NOMO-1 treated with dmso at 0.1 percent for 144 hours (cell line): ENCODE results near the gene ALK.
"Not testable (repeated sequence)": the region's sequence is repeated elsewhere in the genome, so short reads cannot be mapped to it uniquely, and the experiment has no call there.

Experiments used
- DNase-seq: peaks from one replicate; lab custom pipeline; 2025; ENCODE audit not compliant: unreplicated experiment; lab: John Stamatoyannopoulos, UW

Gene ALK

DNA sequence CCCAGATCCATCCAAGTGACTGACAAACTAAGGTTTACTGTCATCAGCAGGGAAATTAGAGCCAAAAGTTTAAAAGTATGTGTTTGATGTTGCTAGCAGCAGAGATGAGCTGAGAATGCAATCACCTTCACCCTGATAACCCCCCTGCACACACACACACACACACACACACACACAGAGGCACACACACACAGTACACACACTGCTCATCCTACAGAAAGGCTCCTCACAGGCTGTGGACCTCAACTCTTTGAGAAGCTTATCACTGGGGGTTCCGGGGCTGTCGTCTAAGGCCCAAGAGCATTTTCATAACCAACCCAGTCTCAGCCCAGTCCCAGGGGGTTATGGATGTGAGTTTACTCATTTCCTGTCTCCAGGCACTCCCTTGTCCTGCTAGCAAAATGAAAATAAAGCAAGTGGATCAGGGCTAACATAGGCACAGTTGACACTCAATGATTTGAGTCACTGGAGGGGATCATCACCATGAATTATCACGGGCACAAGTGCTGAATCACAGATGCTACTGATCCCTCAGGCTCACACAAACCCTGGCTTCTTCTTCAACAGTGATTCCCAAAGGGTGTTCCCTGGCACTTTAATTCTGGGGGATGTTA lies 76.6 kb downstream of the ALK start:
- DNase-seq = no peak

DNA sequence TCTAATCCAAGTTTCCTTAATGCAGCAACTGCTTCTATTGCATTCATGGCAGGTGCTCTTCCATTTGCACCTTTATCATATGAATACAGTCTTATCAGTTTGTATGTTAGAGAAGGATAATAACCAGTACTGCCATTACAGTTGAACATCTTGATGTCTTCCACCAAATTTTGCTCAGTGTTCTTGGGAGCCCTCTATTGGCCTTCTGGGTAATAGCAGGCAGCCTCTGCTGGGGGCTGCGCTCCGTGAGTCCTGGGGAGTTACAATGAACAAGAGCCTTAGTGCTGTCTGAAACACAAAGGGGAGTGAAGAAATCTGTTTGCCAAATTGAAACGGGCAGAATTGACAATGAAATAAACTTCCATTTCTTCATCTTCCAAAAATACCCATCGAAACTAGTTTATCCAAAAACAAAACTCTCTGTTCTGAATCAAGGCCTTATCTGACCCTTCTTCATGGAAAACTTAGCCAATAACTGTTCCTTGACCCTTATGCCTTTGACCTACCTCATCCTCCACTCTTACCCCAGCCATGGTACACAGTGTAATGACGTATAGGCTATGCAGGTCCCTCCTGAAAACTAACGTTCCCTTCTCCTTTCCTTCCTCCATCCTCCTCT lies 79.9 kb downstream of the ALK start:
- DNase-seq = no peak

DNA sequence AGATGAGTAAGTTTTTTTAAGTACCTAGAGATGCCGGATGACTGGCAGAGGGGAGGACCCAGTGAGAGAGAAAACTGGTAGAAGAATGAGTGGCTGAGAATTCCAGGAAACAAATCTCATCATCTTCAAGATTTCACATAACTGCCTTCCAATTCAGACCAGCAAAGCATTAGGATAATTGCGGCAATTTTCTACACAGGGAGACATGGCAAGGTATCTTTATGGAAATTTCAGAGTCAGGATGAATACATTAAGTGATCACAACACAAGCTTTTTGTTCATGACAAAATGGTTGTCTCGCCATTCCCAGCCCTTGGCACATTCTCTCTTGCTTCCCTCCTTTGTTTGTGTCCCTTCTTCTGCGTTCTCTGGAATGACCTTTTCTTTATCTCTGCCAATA lies 82.1 kb downstream of the ALK start:
- DNase-seq = no peak

DNA sequence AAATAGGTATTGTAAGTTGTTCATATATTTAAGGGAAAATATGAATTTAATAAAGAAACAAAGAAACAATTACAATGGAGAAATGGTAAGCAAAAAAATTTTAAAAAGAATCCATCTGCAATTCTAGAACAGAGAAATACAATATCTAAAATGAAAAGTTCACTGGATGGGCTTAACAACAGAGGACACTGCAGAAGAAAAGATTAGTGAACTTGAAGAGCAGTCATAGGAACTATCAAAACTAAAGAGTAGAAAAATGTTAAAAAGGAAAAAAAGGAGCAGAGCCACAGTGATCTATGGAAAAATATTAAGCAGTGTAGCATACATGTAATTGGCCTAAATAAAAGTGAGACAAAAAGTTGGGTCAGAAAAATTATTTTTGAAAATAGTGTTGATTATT lies 83.5 kb downstream of the ALK start:
- DNase-seq = no peak

DNA sequence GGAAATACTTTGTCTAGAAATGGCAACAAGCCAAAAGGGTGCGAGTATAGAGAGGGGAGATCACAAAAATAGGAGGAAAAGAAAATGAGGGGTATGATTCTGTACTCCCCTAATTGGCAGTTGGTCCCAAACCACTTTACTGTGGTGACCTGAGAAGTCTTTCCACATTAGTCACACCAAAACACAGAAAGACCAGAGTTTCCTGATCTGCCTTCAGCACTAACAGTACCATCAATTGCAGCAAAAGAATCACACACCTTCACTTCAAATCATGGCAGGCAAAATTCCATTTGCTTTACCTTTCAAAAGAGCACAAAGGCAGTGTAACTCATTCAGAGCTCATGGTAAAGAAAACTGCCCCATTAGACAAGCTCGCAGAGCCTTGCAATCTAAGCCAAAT lies 86.8 kb downstream of the ALK start:
- DNase-seq = no peak

DNA sequence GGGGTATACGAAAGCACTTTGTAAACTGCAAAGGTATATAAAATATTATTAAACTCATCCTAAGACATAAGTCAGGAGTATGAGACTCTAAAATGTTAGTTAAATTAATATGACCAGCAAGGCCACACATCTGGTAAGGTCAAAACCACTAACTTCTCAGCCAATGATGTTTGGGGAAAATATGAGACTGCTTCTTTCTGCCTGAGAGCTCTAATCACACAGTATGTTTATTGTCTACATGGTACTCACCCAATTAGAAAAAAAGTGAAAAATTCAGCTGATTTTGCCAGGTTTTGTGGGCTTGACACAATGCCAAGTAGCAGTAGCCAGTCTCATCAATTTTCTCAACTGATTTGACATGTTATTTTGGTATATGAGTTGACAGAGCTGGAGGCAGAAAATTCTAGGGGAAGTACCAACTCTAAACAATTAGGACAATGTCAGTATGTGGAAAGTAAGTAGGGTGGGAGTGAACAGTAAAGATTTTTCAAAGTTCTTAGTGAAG lies 87.3 kb downstream of the ALK start:
- no peak for DNase-seq

DNA sequence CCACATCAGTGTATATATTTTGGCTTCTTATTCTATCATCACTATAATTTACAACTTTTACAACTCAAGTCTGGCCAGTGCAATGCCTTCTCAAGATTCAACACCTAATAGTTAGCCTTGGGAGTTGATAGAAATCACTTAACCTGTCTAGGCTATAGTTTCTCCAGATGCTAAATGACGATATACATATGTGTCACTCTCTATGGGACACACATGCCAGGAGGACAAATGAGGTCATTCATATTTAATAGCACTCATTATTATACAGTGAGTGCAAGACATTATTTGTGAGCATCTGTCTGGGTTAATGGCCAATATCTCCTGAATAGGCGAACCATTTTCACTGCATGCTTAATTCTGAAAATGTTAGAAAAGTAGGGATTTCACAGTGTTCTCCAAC lies 89.8 kb downstream of the ALK start:
- no peak for DNase-seq

DNA sequence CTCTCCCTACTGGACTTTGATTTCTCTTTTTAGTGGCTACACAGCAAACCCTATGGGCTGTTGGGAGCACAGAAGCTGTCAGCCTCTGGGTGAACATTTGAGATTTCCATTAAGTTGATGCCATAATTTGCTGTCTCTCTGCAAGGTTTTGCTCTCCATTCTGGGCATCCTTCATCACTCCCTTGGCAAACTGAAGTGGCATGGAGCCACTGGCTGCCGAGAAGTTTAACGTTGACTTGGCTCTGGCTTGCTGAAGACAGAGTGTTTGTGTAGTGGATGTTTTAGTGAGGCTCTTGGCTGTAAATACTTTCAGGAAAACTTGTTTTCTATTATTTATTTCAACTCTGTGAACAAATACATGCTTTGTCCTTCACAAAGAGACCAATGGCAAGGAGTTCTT lies 91.5 kb downstream of the ALK start:
- no peak for DNase-seq

DNA sequence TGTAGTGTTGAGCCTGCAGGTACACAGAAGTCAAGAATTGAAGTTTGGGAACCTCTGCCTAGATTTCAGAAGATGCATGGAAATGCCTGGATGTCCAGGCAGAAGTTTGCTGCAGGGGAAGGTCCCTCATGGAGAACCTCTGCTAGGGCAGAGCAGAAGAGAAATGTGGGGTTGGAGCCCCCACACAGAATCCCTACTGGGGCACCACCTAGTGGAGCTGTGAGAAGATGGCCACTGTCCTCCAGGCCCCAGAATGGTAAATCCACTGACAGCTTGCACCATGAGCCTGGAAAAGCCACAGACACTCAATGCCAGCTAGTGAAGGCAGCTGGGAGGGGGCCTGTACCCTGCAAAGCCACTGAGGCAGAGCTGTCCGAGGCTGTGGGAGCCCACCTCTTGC lies 97.2 kb downstream of the ALK start:
- DNase-seq = not testable (repeated sequence)

DNA sequence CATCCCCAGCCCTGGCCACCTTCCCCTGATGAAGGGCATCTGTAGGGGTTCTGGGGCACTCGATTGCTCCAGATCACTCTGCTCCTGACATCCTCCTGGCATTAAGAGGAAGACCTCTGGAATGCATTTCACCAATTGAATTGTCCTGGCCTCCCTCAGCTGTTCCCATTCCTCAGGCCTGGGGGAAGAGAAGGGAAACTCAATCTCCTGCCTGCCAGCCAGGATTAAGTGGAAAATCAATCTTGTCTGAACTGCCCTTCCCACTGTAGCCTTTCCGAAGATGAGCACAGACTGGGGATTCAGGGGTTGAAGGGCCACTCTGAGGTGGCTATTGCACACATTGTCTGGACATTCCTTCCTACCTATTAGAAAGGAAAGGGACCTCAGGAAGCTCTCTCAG lies 99.8 kb downstream of the ALK start:
- DNase-seq = no peak

DNA sequence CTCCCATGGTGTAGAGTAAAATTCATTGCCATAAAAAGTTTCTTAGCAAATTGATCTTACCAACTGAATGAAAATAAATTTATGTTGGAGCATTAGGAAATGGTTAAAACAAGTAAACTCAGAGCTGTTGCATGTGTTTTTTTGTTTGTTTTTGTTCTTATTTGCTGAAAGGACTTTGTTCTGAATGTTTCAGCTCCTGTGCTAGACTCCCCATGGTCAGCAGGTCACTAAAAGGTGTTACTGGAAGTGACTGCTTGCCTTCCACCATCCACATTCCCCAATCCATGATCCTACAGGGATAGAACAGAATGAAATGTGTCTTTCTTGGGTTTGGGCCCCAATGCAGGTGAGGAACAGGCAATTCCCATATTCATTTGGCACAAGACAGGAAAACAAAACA lies 101.8 kb downstream of the ALK start:
- DNase-seq = no peak

DNA sequence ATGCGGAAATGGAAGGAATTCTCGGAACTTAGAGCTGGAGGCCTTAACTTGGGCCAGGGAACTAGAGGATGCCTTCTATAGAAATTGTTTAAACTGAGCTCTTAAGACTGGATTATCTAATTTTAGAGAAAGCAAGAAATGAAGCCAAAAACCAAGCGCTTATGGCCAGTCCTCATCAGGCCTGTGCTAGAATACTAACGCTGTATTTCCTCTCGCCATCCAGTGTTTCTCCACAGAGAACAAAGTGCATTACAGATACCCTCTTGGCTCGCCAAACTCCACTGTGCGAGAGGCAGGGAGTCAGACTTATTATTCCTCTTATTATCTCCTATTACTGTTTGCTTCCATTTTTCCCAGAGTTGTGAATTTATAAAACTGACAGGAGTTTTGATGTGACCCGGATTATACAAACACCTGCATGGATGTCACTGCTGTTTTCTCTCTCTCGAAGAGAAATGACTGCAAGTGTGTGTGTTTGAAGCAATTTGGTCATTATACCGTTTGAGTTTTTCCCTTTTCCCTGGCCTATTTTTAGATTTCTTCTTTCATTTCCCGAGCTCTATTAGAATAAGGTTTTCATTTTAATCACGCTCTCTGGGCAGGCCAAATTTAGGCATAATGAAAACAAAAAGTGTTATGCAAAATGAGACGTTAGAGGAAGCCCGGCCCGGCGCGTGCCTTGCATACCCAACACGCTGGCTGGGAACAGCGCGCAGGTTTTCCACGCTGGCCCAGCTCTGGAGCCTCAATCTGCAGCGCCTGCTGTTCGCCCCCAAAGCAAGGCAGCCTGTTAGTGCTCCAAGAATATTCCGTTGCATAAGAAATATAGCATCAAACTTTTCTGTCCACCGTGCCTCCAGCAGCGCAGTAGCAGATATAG lies 103.3 kb downstream of the ALK start:
- no peak for DNase-seq

DNA sequence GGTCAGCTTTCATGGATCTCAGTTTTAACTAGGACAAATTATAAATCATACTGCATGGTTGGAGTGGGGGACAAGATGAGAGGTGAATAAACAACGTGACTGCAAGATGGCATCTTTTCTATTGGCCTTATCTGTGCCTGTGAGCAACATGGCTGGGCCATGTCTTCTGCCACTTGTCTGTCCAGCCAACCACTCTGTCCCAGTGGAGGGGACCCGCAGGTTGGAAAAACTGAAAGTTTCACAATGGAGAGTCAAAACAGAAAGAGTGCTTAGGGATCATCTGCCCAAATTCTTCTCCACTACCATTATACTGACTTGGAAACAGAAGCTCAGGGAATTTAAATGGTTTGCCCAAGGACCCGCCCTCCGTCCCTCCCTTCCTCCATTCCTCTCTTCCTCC lies 104.1 kb downstream of the ALK start:
- DNase-seq = no peak

DNA sequence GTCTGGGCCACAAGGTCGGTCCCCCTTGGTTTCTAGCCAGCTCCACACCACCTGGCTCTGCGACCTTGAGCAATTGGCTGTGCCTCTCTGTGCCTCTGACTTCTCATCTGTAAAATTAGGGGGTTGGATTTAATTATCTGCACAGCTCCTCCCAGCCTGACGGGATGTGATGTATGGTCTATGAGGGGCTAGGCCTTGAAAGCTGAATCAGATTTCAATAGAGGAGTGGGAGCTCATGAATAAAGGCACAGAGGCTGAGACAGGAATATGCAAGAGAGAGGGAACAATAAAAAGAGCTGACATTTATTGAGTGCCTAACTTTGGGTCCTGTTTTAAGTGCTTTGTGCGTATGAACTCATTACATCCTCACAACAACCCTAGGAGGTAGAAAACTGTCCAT lies 104.7 kb downstream of the ALK start:
- DNase-seq = no peak

DNA sequence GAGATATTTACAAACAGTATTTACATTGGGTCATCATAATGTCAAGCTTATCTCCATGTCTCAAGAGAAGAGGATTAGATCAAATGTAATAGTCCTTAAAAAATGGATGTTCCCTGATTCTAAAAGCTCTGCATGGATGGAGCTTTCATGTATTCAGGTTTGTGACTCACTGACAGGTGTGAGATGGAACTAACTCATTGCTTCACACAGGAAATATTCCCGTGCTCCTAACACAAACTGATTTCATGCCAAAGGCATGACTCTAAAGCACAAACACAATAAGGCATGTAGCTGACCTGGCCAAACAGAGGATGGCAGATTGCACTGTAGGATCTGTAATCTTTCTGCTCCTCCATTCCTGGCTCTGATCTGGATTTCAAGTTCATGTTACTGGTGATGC lies 110.0 kb downstream of the ALK start:
- DNase-seq = no peak

DNA sequence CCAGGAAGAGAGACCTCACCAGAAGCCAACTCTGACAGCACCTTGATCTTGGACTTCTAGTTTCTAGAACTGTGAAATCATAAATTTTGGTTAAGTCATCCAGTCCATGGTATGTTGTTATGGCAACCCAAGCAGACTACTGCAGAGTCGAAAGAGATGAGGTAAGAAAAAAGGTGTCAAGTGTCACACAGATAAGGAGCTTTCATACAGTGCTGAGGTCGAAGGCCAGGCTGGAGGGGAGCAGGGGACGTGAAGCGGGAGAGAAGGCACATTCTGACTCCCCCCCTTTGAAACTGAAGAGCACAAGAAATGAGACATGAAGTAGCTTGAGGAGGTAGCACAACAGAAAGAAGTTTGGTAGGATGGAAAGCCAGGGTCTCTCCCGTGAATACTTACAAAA lies 110.4 kb downstream of the ALK start:
- no peak for DNase-seq

DNA sequence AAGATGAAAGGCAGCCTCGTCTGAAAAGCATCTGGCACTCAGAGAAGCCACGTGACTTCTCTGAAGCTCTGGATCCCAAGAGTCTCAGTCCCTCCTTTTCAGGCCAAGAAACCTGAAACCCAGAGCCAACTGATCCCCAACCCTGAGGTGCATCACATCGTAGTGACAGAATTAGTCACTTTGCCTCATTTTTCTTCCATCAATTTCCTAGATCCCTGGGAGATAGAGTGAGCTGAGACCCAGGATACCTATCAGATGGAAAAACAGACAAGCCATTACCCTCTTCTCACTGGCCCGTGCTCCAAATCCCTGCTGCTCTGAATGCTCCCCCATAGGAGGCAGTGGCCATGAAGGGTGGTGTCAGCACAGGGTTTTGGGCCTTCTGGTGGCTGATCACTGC lies 113.1 kb downstream of the ALK start:
- DNase-seq = no peak

DNA sequence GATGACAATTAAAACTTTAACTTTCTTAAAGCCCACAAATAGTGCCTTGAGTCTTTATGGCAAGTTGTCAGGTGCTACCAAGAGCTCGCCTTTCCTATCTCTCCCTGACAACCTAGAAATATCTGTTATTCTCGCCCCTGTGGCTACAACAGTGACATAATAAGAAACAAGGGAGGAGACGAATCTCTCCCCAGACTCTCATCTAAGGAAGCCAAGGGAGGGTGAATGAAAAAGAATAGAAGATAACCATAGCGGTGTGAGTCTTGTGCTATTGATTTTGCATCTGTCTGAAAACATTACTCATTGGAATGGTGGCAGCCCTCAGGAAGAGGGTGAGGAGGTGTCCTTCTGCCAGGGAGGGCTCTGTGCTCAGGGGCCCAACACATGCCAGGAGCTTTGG lies 114.3 kb downstream of the ALK start:
- DNase-seq = no peak

DNA sequence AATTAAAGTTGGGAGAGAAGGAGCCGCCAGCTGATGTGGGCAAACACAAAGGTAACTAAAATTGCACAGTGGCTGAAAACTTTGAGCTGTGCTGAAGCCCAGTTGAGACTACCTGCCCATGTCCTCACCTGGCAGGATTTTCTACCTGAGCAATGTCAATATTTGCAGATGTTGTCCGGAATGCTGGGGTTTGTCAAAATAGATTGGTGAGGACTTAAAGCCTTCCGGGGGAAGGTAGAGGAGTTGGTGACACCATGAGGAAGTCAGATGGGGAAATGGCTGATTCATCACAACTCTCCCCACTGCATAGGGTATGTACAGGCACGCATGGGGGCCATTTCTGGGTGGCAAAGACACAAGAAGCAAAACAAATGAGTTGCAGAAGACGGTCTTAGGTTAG lies 114.9 kb downstream of the ALK start:
- no peak for DNase-seq

DNA sequence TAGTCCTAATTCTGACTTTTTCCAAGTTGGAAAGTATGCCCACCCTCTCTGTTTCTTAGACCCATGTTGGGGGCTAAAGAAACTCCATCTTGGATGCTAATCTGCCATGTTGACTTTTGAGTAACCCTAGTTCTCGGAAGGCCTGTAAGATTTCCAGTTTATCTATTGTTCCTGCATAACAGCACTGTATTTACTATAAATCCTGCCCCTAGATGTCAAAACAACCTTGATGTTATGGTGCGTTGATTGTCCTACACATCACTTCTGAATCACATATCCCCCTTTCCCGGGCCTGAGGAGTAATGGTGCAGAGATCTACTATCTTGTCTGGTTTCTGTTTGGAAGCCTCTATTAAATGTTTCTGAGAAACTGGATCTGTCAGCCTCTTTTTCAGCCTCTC lies 116.7 kb downstream of the ALK start:
- no peak for DNase-seq

DNA sequence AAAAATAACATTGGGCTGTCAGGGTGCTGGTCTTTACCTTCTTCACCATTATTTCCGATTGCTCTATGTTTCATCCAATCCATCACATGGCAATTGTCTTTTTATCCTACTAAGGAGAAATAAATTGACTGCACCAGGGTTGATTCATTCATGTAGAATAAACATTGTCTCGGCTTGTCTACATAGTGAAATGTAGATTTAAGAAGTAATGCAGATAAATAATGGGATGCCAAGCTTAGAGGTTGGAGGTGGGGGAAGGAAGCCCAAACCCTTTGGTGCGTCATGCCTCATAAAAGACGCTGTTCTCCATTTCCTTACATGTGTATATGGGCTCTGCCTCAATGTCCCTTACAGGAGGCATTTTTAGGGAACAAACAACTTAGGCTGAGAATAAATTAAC lies 117.8 kb downstream of the ALK start:
- no peak for DNase-seq

DNA sequence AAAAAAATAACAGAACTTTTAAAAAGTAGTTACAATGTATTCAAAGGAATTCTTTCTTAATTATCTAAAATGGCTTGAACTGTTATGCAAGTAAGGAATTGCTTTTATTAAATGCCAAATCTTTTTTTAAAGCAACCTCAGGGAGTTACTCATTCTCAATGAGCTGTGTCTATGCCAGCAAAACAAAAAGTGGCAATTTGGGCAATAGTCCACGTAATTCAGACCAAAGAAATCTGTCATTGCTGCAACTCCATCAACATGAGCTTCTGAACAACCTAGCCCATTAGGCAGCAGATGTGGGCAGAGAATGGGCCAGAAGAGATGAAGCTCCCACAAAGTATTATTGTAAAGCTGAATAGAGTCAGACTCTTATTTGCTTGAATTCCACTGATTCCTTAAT lies 118.4 kb downstream of the ALK start:
- no peak for DNase-seq
